Kidney epithelial cell (primary cell): ENCODE results near the gene PANX2. TPM values are rescaled to one million over a fixed set of nuclear protein-coding genes. Genes with fewer than 3 reads are reported as not detected.
"Not testable (repeated sequence)": the region's sequence is repeated elsewhere in the genome, so short reads cannot be mapped to it uniquely, and the experiment has no call there.

Source experiments
- DNase-seq: peaks from one replicate; pipeline ENCODE4 v3.0.0-alpha.2; 2010; ENCODE audit warnings: low read depth
- H3K27me3 ChIP-seq: 2 replicates; pipeline ENCODE4 v1.6.0; 2011; ENCODE audit warnings: low read length; ENCODE audit not compliant: control insufficient read depth, insufficient read depth
- H3K36me3 ChIP-seq: 2 replicates; pipeline ENCODE4 v1.5.1; 2011; ENCODE audit warnings: low read length; ENCODE audit not compliant: control insufficient read depth, insufficient read depth
- H3K4me3 ChIP-seq: 2 replicates; pipeline ENCODE4 v1.5.1; 2011; ENCODE audit warnings: low read depth, mild to moderate bottlenecking, control low read depth, low read length
- CTCF ChIP-seq: IDR thresholded peaks from 2 replicates; pipeline ENCODE4 v1.5.1; 2011; ENCODE audit warnings: mild to moderate bottlenecking, moderate library complexity, low read length, control low read depth, inconsistent platforms; ENCODE audit not compliant: insufficient read depth, poor library complexity, severe bottlenecking
- total RNA-seq: library from RNA; depleted of rRNA; stranded (reverse); fragments of >200 nt; gene quantifications from 2 replicates; pipeline ENCODE4 v1.2.3, GENCODE V29; 2015

PANX2 gene
- total RNA-seq, 1 donor from 2014 or later = 0.33 TPM

- TF ChIP-seq CTCF = no peak
These were observed 24.7 kb upstream of the PANX2 start for GRCh38 chr22:50145721-50146438.

GRCh38 chr22:50146439-50147238, 23.9 kb upstream of the PANX2 start:
- no peak overlapping the region for H3K4me3 ChIP-seq
- peaks cover 13% of the 10 kb centered on the region for H3K27me3 ChIP-seq
- DNase-seq = no peak
- no peaks in the 10 kb centered on the region for H3K36me3 ChIP-seq
- TF ChIP-seq CTCF = peak; percentile 94

More at GRCh38 chr22:50145721-50146438, 24.7 kb upstream of the PANX2 start:
- Histone ChIP-seq H3K27me3 (peaks cover 13% of the 10 kb centered on the region), H3K36me3 (no peaks in the 10 kb centered on the region), H3K4me3 (no peak overlapping the region)
- DNase-seq = no peak

GRCh38 chr22:50147258-50148165, 23.0 kb upstream of the PANX2 start:
- not testable (repeated sequence) for H3K36me3 ChIP-seq, DNase-seq, H3K4me3 ChIP-seq
- H3K27me3 ChIP-seq = peaks cover 13% of the 10 kb centered on the region

- Histone ChIP-seq H3K27me3 (peaks cover 13% of the 10 kb centered on the region), H3K36me3 (no peaks in the 10 kb centered on the region), H3K4me3 (no peak overlapping the region)
- DNase-seq = no peak
- TF ChIP-seq CTCF = no peak
These were observed 22.4 kb upstream of the PANX2 start for GRCh38 chr22:50148166-50148500.

GRCh38 chr22:50148991-50149721, 21.4 kb upstream of the PANX2 start:
- H3K4me3 ChIP-seq = no peak overlapping the region
- peak; percentile 55 for DNase-seq
- peaks cover 8% of the 10 kb centered on the region for H3K27me3 ChIP-seq
- peak; percentile 91 for TF ChIP-seq CTCF
- H3K36me3 ChIP-seq = no peaks in the 10 kb centered on the region
